Measurements from ENCODE around the gene SSX2IP. TPM values are rescaled to one million over a fixed set of nuclear protein-coding genes. Genes with fewer than 3 reads are reported as not detected.

Gene SSX2IP
- polyA plus RNA-seq, 5 donors, result 12.3 to 24.9 (median 18.7) TPM

- DNase-seq, result no peak
Measured at GRCh38 chr1:84711869-84712268, 21.6 kb upstream of the SSX2IP start.

- no peak for DNase-seq
Measured at GRCh38 chr1:84711121-84711520, 20.9 kb upstream of the SSX2IP start.

- no peak for DNase-seq
Measured at GRCh38 chr1:84709131-84709530, 18.9 kb upstream of the SSX2IP start.

DNA sequence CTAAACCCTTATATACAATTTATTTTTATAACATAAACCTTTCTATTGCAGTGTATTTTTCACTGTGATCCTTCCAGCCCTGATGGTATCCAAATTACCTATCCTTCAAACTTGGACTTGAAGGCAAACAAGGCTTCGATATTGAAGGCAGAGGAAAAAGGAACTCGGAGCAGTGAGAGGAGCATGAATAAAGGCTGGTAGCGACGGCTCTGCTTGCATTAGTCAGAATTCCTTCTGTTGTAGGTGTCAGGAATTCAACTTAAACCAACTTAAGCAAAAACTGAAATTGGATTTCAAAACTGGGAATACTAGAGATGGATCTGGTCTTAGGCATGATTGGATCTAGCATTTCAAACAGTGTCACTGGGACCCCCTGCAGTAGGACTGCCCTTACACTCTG lies 17.8 kb upstream of the SSX2IP start:
- no peak for DNase-seq

GRCh38 chr1:84705513-84705912 lies 15.3 kb upstream of the SSX2IP start:
- DNase-seq, result no peak

DNA sequence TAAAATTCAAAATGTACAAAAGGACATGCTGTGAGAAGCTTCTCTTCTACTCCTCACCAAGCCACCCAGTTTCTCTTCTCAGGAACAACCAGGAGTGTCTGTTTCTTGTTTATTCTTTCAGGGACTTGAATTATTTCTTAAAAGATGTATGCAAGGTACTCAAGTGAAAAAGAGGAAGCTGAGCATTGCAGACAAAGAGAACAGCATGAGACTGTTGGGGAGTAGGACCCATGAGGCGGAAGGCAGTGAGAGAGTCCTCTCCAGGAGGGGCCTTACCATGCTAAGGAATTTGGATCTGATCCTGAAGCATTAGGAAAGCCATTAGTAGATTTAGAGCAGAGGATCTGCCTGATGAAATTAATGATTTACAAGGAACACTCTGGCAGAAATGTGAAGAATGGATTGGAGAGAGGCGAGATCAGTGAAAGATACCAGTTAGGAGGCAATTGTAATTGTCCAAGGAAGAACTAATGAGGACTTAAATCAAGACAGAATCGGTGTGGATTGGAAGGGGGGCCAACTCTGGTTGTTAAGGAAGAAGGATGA lies 14.7 kb upstream of the SSX2IP start:
- no peak for DNase-seq

- DNase-seq, result no peak
Measured at GRCh38 chr1:84703431-84703830, 13.2 kb upstream of the SSX2IP start.

- DNase-seq, result no peak
Measured at GRCh38 chr1:84702143-84702542, 11.9 kb upstream of the SSX2IP start.

- DNase-seq, result no peak
Measured at GRCh38 chr1:84701376-84701775, 11.1 kb upstream of the SSX2IP start.

GRCh38 chr1:84700070-84700469 lies 9.8 kb upstream of the SSX2IP start:
- DNase-seq, result no peak

- no peak for DNase-seq
Measured at GRCh38 chr1:84698151-84699110, 8.2 kb upstream of the SSX2IP start.

DNA sequence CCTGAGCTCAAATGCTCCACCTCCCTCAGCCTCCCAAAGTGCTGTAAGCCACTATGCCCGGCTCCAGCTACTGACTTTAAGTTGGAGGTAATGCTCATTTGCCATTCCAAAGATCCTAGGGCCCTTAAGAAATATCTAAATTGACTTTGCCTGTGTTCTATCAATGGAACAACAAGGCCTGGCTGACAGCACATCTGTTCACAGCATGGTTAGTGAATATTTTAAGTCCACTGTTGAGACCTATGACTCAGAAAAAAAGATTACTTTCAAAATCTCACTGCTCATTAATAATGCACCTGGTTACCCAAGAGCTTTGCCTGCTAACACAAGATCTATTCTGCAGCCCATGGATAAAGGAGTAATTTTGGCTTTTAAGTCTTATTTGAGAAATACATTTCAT lies 3.5 kb upstream of the SSX2IP start:
- DNase-seq, result no peak

DNA sequence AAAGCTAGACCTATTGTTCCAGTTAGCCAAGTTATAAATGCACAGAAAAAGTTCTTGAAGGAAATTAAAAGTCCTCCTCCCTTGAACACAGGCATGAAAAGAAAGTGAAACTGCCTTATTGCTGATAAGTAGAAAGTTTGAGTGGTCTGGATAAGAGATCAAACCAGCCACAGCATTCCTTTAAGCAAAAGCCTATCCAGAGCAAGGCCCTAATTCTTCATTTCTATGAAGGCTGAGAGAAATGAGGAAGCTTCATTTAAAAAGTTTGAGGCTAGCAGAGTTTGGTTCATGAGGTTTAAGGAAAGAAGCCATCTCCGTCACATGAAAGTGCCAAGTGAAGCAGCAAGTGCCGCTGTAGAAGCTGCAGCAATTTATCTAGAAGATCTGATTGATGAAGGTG lies 2.7 kb upstream of the SSX2IP start:
- DNase-seq, result no peak

- DNase-seq, result no peak
Measured at GRCh38 chr1:84692391-84692790, 2.1 kb upstream of the SSX2IP start.

DNA sequence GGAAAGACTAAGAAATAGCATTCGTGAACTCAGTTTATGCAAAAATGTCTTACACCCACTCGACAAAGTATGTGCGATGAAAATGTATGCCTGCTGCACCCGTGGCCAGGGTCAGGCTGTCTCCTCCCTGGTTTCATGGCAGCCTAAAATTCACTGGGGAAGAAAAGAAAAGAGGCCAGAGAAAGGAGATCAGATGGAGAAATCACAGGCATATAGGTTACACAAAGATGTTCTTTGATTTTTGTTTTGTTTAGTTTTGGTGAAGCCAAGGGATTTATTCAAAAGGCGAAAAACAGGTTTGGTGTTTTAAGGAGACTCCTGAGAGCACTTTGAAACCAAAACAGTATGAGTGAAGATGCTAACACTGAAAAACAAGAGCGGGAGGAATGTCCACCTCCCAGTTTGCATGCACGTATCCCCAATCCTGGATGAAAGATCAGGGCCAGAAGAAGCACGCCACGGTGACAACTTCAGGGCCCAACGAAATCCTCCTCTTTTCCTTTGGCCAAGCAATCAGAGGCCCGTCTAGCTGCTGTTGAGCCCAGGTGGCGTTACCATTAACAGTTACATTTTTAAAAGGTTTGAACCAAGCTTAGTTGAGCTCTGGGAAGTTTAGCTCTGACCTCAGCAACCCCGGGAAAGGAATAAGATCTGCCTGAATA lies 992 bp upstream of the SSX2IP start:
- DNase-seq, result no peak

- DNase-seq, result no peak
Measured at GRCh38 chr1:84689514-84690396, 506 bp downstream of the SSX2IP start.

DNA sequence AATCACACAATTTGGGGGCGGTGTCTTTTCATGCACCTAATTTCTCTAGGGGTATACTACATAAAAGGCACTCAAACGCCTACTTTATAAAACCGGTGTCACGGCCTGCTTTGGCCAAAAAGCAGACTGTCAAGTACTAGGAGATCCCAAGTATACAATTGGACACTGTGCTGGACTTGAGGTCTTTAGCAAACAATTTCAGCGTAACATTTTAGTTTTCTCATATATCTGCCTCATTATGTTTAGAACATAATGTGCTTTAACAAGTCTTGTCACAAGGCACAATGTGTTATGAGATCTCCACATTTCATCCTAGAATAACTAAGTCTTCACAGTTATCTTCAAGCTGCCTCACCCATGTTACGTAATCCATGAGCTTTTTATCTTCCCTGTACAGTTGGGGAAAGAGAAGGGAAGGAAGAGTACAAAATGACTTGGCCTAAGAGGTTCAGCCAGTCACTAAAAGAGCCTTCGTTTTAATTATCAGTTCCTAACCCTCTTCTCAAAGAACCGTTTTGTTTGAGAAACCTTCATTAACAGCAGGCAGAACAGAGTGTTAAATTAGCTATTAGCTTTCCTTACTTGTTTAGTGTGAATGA lies 1.7 kb downstream of the SSX2IP start:
- DNase-seq, result no peak

DNA sequence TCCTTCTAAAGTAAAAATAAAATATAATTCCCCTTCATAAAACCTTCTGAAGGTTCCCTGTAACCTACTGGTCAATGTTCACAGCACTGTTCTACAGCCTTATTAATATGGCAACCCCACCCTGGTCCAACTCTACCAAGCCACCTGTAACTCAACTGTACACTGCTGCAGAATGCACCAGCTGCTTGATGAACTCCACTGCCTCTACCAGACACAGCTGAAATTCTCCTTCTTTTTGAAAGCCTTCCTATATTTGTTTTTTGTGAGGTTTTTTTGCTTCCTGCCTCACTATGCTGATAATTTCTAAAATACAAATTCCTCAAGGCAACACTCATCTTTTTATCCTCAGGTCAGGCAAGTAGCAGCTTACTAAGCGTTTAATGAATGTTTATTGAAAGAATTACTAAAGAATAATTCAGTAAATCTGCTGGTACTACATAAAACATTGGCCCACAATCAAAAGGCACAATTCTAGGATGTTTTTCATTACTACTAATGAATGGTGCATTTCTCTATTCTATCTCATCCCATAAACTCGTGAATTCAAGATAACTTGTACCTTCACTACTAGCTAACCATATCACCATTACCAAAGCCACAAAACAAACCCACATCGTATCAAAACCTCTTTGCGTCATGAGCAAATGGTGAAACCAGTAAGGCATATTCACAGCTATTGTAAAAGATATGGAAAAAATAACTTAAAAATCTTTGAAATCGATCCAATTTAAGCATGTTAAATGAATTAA lies 2.4 kb downstream of the SSX2IP start:
- no peak for DNase-seq

DNA sequence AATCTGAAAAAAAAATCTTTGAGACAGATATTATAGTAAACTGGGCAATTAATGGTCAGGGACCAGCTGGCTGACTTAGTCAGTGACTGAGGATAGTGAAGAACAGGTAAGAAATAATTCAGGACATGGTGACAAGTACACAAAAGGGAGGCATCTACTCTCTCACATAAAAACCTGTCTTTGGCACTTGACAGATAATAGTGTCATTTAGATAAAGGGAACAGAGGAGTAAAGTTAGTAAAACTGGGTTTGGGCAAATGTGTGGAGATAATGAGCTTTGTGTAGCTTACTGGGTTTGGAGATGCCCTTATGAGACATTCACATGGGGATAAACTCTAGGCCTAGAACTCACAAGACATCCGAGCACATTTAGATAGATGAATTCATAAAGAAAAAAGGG lies 4.0 kb downstream of the SSX2IP start:
- no peak for DNase-seq

- no peak for DNase-seq
Measured at GRCh38 chr1:84683508-84683907, 6.8 kb downstream of the SSX2IP start.

GRCh38 chr1:84682047-84682446 lies 8.2 kb downstream of the SSX2IP start:
- no peak for DNase-seq
